Keratinocyte (primary cell): ENCODE measurements around the gene HOXD8.

ENCODE experiments used
- CTCF ChIP-seq, 3 experiments: IDR thresholded peaks in 1 of 3; conservative IDR thresholded peaks in 1 of 3; optimal IDR thresholded peaks in 1 of 3; 2 replicates in 2 of 3; 3 replicates in 1 of 3; pipeline versions ENCODE3 to v1.5.1; 2011; ENCODE audit warnings: low read length in 3 of 3, mild to moderate bottlenecking in 3 of 3, moderate library complexity in 2 of 3, control low read depth in 1 of 3, inconsistent platforms in 1 of 3; ENCODE audit not compliant: insufficient read depth in 2 of 3; ENCODE audit errors: extremely low read depth in 1 of 3
- EZH2 ChIP-seq: IDR thresholded peaks from one replicate; pipeline ENCODE4 v1.6.1; 2012; ENCODE audit warnings: inconsistent platforms, mild to moderate bottlenecking, low read length, moderate library complexity

- TF ChIP-seq EZH2 = no peak
- TF ChIP-seq CTCF (optimal IDR thresholded peaks at IDR 0.05 in 1 of 3, IDR thresholded peaks at IDR 0.05 in 1 of 3, conservative IDR thresholded peaks at IDR 0.05 in 1 of 3; ENCODE audit: extremely low read depth in 1 of 3, insufficient read depth in 2 of 3, low read length in 3 of 3) = no peak
These were observed 44.8 kb upstream of the HOXD8 start for GRCh38 chr2:176084611-176085119.
